GM18873 (cell line): ENCODE data around the gene CCNT2.
"Not testable (repeated sequence)": the region's sequence is repeated elsewhere in the genome, so short reads cannot be mapped to it uniquely, and the experiment has no call there.

Experiments
- ATAC-seq: cut with Tn5 transposase; IDR thresholded peaks from one replicate; pipeline ENCODE4 v1.9.1; 2021; ENCODE audit warnings: mild to moderate bottlenecking, moderate library complexity, moderate number of reproducible peaks; ENCODE audit not compliant: unreplicated experiment, low FRiP score

Gene CCNT2

GRCh38 chr2:134917888-134918525 lies 615 bp upstream of the CCNT2 start:
- peak; percentile 60 for ATAC-seq

- ATAC-seq: no peak
These were observed 954 bp downstream of the CCNT2 start for GRCh38 chr2:134919341-134920210.

- no peak for ATAC-seq
These were observed 6.3 kb downstream of the CCNT2 start for GRCh38 chr2:134924912-134925311.

GRCh38 chr2:134926231-134926931 lies 7.8 kb downstream of the CCNT2 start:
- no peak for ATAC-seq

GRCh38 chr2:134927195-134927594 lies 8.6 kb downstream of the CCNT2 start:
- no peak for ATAC-seq

- no peak for ATAC-seq
These were observed 14.4 kb downstream of the CCNT2 start for GRCh38 chr2:134932864-134933526.

GRCh38 chr2:134933732-134934131 lies 15.1 kb downstream of the CCNT2 start:
- ATAC-seq: no peak

- no peak for ATAC-seq
These were observed 15.5 kb downstream of the CCNT2 start for GRCh38 chr2:134934150-134934549.

- ATAC-seq: no peak
These were observed 16.0 kb downstream of the CCNT2 start for GRCh38 chr2:134934641-134935040.

GRCh38 chr2:134936691-134937090 lies 18.1 kb downstream of the CCNT2 start:
- no peak for ATAC-seq

GRCh38 chr2:134943540-134943939 lies 24.9 kb downstream of the CCNT2 start:
- ATAC-seq: peak; percentile 57

- no peak for ATAC-seq
These were observed 26.4 kb downstream of the CCNT2 start for GRCh38 chr2:134944975-134945374.

GRCh38 chr2:134946073-134946472 lies 27.5 kb downstream of the CCNT2 start:
- no peak for ATAC-seq

- ATAC-seq: no peak
These were observed 31.5 kb downstream of the CCNT2 start for GRCh38 chr2:134949981-134950708.

- no peak for ATAC-seq
These were observed 32.3 kb downstream of the CCNT2 start for GRCh38 chr2:134950886-134951285.

GRCh38 chr2:134952608-134953007 lies 34.0 kb downstream of the CCNT2 start:
- no peak for ATAC-seq

- ATAC-seq: no peak
These were observed 35.4 kb downstream of the CCNT2 start for GRCh38 chr2:134954065-134954464.

GRCh38 chr2:134955744-134956143 lies 37.1 kb downstream of the CCNT2 start:
- no peak for ATAC-seq

GRCh38 chr2:134957477-134957876 lies 38.9 kb downstream of the CCNT2 start:
- ATAC-seq: no peak

GRCh38 chr2:134967166-134967565 lies 48.5 kb downstream of the CCNT2 start:
- not testable (repeated sequence) for ATAC-seq
